WTC11 (cell line): ENCODE results near the gene CCBE1. TPM values are rescaled to one million over a fixed set of nuclear protein-coding genes. Genes with fewer than 3 reads are reported as not detected.

ENCODE experiments used
- ATAC-seq: fragments of 200-7000 bp; cut with Tn5 transposase; 2 replicates; pipeline ENCODE4 v1.10.0; 2021; ENCODE audit warnings: mild to moderate bottlenecking, moderate library complexity
- CTCF ChIA-PET: fragments of 300-600 bp; sonication (Branson Sonifier 250); formaldehyde crosslinking; loops from one replicate; lab custom pipeline; 2021; ENCODE audit warnings: antibody characterized with exemption; lab: Charles Lee
- POLR2A ChIA-PET: fragments of 350-600 bp; sonication (Branson Sonifier 250); formaldehyde crosslinking; loops from one replicate; lab custom pipeline; 2021; ENCODE audit warnings: antibody characterized with exemption; lab: Charles Lee
- DNase-seq: peaks from one replicate; pipeline ENCODE4 v3.0.0; 2021; ENCODE audit warnings: low spot score
- H3K27ac Mint-ChIP-seq: 2 replicates; pipeline ENCODE4 v1.8.0; 2021; ENCODE audit warnings: mixed read lengths
- H3K27me3 Mint-ChIP-seq: 2 replicates; pipeline ENCODE4 v1.8.0; 2021; ENCODE audit warnings: low read depth, mild to moderate bottlenecking, moderate library complexity, mixed read lengths
- H3K36me3 Mint-ChIP-seq: 2 replicates; pipeline ENCODE4 v1.8.0; 2021; ENCODE audit warnings: mixed read lengths
- H3K4me1 Mint-ChIP-seq: 2 replicates; pipeline ENCODE4 v1.8.0; 2022; ENCODE audit warnings: mixed read lengths
- H3K4me3 Mint-ChIP-seq: 2 replicates; pipeline ENCODE4 v1.8.0; 2021; ENCODE audit warnings: mild to moderate bottlenecking, moderate library complexity, mixed read lengths
- H3K9me3 Mint-ChIP-seq: 2 replicates; pipeline ENCODE4 v1.8.0; 2021; ENCODE audit warnings: mixed read lengths
- ATF2 ChIP-seq: sonication (generic); formaldehyde crosslinking; IDR thresholded peaks from 2 replicates; pipeline ENCODE4 v1.8.1; 2022; ENCODE audit warnings: low read depth, missing genetic modification reagents, borderline replicate concordance
- ATF3 ChIP-seq: sonication (generic); formaldehyde crosslinking; conservative IDR thresholded peaks from 2 replicates; pipeline ENCODE4 v1.8.1; 2022; ENCODE audit warnings: mild to moderate bottlenecking, missing genetic modification reagents
- E2F4 ChIP-seq: sonication (generic); formaldehyde crosslinking; IDR thresholded peaks from 2 replicates; pipeline ENCODE4 v1.8.1; 2022; ENCODE audit warnings: low read depth, mild to moderate bottlenecking, moderate library complexity, missing genetic modification reagents, borderline replicate concordance
- E2F5 ChIP-seq: sonication (generic); formaldehyde crosslinking; IDR thresholded peaks from 2 replicates; pipeline ENCODE4 v1.8.1; 2022; ENCODE audit warnings: mild to moderate bottlenecking, moderate library complexity, missing genetic modification reagents
- FOXJ3 ChIP-seq: sonication (generic); formaldehyde crosslinking; IDR thresholded peaks from 2 replicates; pipeline ENCODE4 v1.9.0; 2021; ENCODE audit warnings: missing genetic modification reagents, mild to moderate bottlenecking, borderline replicate concordance
- FOXK1 ChIP-seq: sonication (generic); formaldehyde crosslinking; IDR thresholded peaks from 2 replicates; pipeline ENCODE4 v1.8.0; 2022; ENCODE audit warnings: mild to moderate bottlenecking, moderate library complexity, missing genetic modification reagents
- GABPB1 ChIP-seq: sonication (generic); formaldehyde crosslinking; IDR thresholded peaks from 2 replicates; pipeline ENCODE4 v1.8.1; 2023; ENCODE audit warnings: mild to moderate bottlenecking, missing genetic modification reagents
- GRHL2 ChIP-seq: fragments of 250-450 bp; sonication (Bioruptor Pico); IDR thresholded peaks from 2 replicates; pipeline ENCODE4 v1.8.0; 2022; ENCODE audit warnings: mild to moderate bottlenecking, moderate library complexity; ENCODE audit not compliant: insufficient replicate concordance, severe bottlenecking
- HMGA2 ChIP-seq: fragments of 250-450 bp; sonication (Bioruptor Pico); IDR thresholded peaks from 2 replicates; pipeline ENCODE4 v1.4.0; 2021; ENCODE audit warnings: mild to moderate bottlenecking, moderate library complexity
- IRF1 ChIP-seq: sonication (generic); formaldehyde crosslinking; IDR thresholded peaks from 2 replicates; pipeline ENCODE4 v1.8.0; 2023; ENCODE audit warnings: missing genetic modification reagents
- JAZF1 ChIP-seq: fragments of 250-450 bp; sonication (Bioruptor Pico); IDR thresholded peaks from 2 replicates; pipeline ENCODE4 v1.9.0; 2021; ENCODE audit warnings: moderate library complexity, mild to moderate bottlenecking, inconsistent platforms
- MAX ChIP-seq: sonication (generic); formaldehyde crosslinking; IDR thresholded peaks from 2 replicates; pipeline ENCODE4 v1.8.0; 2022; ENCODE audit warnings: mild to moderate bottlenecking, missing genetic modification reagents
- PRDM15 ChIP-seq: sonication (generic); formaldehyde crosslinking; IDR thresholded peaks from 2 replicates; pipeline ENCODE4 v1.8.0; 2022; ENCODE audit warnings: missing genetic modification reagents
- RELA ChIP-seq: sonication (generic); formaldehyde crosslinking; IDR thresholded peaks from 2 replicates; pipeline ENCODE4 v1.8.1; 2022; ENCODE audit warnings: missing genetic modification reagents, mild to moderate bottlenecking, borderline replicate concordance
- RORB ChIP-seq: fragments of 250-450 bp; sonication (Bioruptor Pico); IDR thresholded peaks from 2 replicates; pipeline ENCODE4 v1.9.0; 2021; ENCODE audit warnings: mild to moderate bottlenecking
- TEAD1 ChIP-seq: sonication (generic); formaldehyde crosslinking; IDR thresholded peaks from 2 replicates; pipeline ENCODE4 v1.8.0; 2022; ENCODE audit warnings: mild to moderate bottlenecking, missing genetic modification reagents
- USF1 ChIP-seq: sonication (generic); formaldehyde crosslinking; IDR thresholded peaks from 2 replicates; pipeline ENCODE4 v1.8.0; 2022; ENCODE audit warnings: mild to moderate bottlenecking, missing genetic modification reagents
- USF2 ChIP-seq: sonication (generic); formaldehyde crosslinking; IDR thresholded peaks from 2 replicates; pipeline ENCODE4 v1.8.1; 2023; ENCODE audit warnings: mild to moderate bottlenecking, missing genetic modification reagents, moderate library complexity
- ZBTB21 ChIP-seq: sonication (generic); formaldehyde crosslinking; IDR thresholded peaks from 2 replicates; pipeline ENCODE4 v1.8.1; 2023; ENCODE audit warnings: mild to moderate bottlenecking, missing genetic modification reagents, borderline replicate concordance
- ZNF121 ChIP-seq: sonication (generic); formaldehyde crosslinking; IDR thresholded peaks from 2 replicates; pipeline ENCODE4 v1.8.0; 2023; ENCODE audit warnings: missing genetic modification reagents
- ZNF138 ChIP-seq: sonication (generic); formaldehyde crosslinking; conservative IDR thresholded peaks from 2 replicates; pipeline ENCODE4 v1.8.1; 2022; ENCODE audit warnings: mild to moderate bottlenecking, moderate library complexity, missing genetic modification reagents
- ZNF263 ChIP-seq: sonication (generic); formaldehyde crosslinking; IDR thresholded peaks from 2 replicates; pipeline ENCODE4 v1.8.1; 2022; ENCODE audit warnings: low read depth, mild to moderate bottlenecking, moderate library complexity, missing genetic modification reagents
- ZNF396 ChIP-seq: fragments of 250-450 bp; sonication (Bioruptor Pico); IDR thresholded peaks from 2 replicates; pipeline ENCODE4 v1.8.0; 2021; ENCODE audit warnings: mild to moderate bottlenecking, moderate library complexity, borderline replicate concordance
- ZSCAN18 ChIP-seq: fragments of 250-450 bp; sonication (Bioruptor Pico); IDR thresholded peaks from 2 replicates; pipeline ENCODE4 v2.1.2; 2022; ENCODE audit warnings: mild to moderate bottlenecking, moderate library complexity
- total RNA-seq: library from RNA; stranded (reverse); gene quantifications from 3 replicates; pipeline ENCODE4 v1.2.3, GENCODE V29; 2021

The CCBE1 gene
- total RNA-seq, 1 experiment from 2014 or later = 9.7 TPM

- no peak for TF ChIP-seq ZSCAN18 (CRISPR knock-in tag)
- TF ChIP-seq ZBTB21 = no peak
- no peak for TF ChIP-seq FOXK1
- TF ChIP-seq TEAD1 = no peak
- TF ChIP-seq GABPB1 (CRISPR knock-in tag) = no peak
- no peak for TF ChIP-seq USF2 (CRISPR knock-in tag)
Observed at GRCh38 chr18:59400407-59400806, 296.8 kb downstream of the CCBE1 start (continued).

- POLR2A ChIA-PET = no interaction called here
- DNase-seq (no peak), ATAC-seq (peak; percentile 56)
- CTCF ChIA-PET = interaction anchor here (0.7 to 1.5 kb wide), 4 partner anchors 11 to 428 kb away, joined by 3 to 4 read pairs (median 4); partner anchors contain the start of gene LMAN1
- no peak overlapping the region for H3K27ac Mint-ChIP-seq
- no peaks in the 10 kb centered on the region for H3K36me3 Mint-ChIP-seq
- H3K9me3 Mint-ChIP-seq = no peaks in the 10 kb centered on the region
- peaks cover 22% of the 10 kb centered on the region for H3K4me1 Mint-ChIP-seq
- H3K4me3 Mint-ChIP-seq = no peak overlapping the region
- H3K27me3 Mint-ChIP-seq = peaks cover 63% of the 10 kb centered on the region
- no peak for TF ChIP-seq IRF1 (CRISPR knock-in tag)
- TF ChIP-seq ZNF263 (CRISPR knock-in tag) = no peak
- no peak for TF ChIP-seq E2F4 (CRISPR knock-in tag)
- no peak for TF ChIP-seq JAZF1 (CRISPR knock-in tag)
- TF ChIP-seq MAX (CRISPR knock-in tag) = no peak
- no peak for TF ChIP-seq ZNF138 (CRISPR knock-in tag)
- TF ChIP-seq RORB (CRISPR knock-in tag) = no peak
- TF ChIP-seq ATF2 (CRISPR knock-in tag) = no peak
- no peak for TF ChIP-seq GRHL2
- no peak for TF ChIP-seq PRDM15
- no peak for TF ChIP-seq RELA
- TF ChIP-seq ZNF396 (CRISPR knock-in tag) = no peak
- no peak for TF ChIP-seq ZNF121 (CRISPR knock-in tag)
- TF ChIP-seq FOXJ3 (CRISPR knock-in tag) = no peak
- TF ChIP-seq HMGA2 (CRISPR knock-in tag) = no peak
- TF ChIP-seq E2F5 (CRISPR knock-in tag) = no peak
- no peak for TF ChIP-seq USF1 (CRISPR knock-in tag)
- no peak for TF ChIP-seq ATF3 (CRISPR knock-in tag)
Observed at GRCh38 chr18:59395226-59396175, 301.7 kb downstream of the CCBE1 start.
